HK-2 (cell line): ENCODE measurements around the gene NFAM1.

Experiments
- DNase-seq: peaks from one replicate; pipeline ENCODE4 v3.0.0-alpha.2; 2018; ENCODE audit not compliant: unreplicated experiment

The NFAM1 gene, protein sequence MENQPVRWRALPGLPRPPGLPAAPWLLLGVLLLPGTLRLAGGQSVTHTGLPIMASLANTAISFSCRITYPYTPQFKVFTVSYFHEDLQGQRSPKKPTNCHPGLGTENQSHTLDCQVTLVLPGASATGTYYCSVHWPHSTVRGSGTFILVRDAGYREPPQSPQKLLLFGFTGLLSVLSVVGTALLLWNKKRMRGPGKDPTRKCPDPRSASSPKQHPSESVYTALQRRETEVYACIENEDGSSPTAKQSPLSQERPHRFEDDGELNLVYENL

GRCh38 chr22:42432020-42432596 is at the start of gene NFAM1:
TSS of gene NFAM1 (minus strand) at chr22:42432403. CDS start at chr22:42432357, 46 bp downstream.
- no peak for DNase-seq

DNA sequence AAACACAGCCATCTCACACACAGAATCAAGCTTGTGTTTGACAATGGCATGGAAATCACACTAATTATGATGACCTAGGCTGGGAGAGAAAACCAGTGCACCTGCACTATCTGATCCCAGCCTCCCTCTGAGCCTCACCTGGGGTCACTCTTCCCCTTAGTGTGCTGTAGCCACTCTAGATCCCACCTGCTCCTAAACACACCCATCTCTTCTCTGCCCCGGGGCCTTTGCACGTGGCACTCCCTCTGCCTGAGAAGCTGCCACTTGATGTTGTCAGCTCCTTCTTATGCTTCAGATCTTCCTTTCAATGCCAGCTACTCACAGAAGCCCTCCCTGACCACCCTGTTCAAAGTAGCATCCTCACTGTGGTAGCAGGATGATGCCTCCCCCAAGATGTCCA is 42.9 kb upstream of the NFAM1 start:
- DNase-seq: no peak

GRCh38 chr22:42473484-42474193 is 41.4 kb upstream of the NFAM1 start:
- no peak for DNase-seq

DNA sequence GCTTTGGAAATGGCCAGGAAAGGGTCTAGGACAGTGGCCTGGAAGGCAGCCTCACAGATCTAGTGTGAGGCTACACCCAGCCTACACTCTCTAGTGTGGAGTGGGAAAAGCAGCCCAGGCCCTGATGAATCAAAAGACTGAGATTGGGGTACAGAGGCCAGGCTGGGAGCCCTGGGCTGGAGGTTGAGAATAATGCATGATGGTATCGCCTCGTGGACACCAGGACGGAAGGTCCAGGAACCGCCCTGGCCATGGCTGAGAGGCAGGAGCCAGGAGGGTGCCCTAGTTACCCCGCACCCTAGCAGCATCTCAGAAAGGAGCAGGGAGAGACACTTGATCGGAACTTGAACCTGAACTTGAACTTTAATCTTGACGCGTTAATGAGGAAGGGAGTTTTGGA is 40.5 kb upstream of the NFAM1 start:
- no peak for DNase-seq

DNA sequence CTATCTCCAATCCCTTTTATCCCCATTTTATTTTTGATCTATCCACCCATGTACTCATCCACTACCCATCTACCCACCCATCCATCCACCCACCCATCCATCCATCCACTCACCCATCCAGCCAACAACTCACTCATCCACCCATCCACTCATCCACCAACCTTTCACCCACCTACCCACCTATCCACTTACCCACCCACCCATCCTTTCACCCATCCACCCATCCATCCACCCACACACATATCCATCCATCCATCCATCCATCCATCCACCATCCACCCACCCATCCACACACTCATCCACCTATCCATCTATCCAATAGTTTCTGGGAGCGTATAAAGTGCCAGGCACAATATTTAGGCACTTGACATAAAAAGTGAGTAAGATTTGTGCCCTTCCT is 39.2 kb upstream of the NFAM1 start:
- no peak for DNase-seq

GRCh38 chr22:42470366-42471082 is 38.3 kb upstream of the NFAM1 start:
- DNase-seq: no peak

DNA sequence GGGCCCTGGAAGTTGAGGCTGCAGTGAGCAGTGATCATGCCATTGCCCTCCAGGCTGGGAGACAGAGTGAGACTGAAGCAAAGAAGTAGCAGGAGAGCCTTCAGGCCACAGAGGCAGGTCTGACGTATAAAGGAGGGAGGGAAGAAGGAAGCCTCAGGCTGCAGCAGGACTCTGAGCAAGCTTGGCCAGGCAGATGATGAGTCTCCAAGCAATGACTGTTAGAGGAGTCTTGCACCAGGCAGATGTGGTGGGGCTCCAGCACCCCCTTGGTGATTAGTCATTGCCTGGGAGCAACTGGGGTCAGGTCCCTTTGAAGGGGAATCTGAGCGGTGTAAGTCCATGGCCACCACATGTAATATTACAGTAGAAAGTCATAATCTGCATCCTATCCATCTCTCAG is 36.6 kb upstream of the NFAM1 start:
- DNase-seq: no peak

DNA sequence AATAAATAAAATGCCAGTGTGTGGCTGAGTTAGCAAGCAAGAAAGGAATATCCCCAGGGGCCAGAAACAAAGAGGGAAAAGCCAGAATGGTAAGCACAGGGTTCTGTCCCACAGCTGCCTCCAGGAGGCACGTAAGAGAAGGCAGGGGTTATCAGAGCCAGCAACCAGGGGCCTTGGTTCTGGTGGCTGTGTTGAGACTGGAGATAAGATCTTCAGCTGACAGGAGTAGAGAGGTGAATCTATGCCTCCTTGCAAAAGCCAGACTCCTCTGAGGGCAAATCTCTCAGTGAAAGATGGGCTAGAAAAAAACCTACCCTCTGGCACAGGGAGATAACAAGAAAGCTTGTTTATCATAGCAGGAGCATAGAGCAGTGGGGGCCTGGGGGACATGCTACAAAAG is 29.8 kb upstream of the NFAM1 start:
- DNase-seq: no peak

DNA sequence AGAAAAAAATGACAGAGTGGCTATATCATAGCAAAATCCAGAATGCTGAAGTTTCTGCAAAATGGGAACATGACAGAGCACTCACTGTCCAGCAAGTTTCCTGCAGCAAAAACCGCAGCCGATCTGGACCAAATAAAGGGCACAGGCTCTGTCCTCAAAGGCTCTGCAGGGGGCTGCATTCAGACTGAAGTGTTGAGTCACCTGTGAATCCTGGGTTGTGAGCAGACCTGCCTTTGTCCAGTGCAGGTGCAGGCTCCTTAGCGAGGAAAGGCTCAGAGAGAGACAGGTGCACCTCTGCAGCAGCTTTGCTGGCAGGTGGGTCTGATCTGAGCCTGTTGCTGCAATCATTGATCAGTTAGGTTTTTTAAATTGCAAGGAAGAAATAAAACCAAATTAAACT is 29.3 kb upstream of the NFAM1 start:
- no peak for DNase-seq

GRCh38 chr22:42459287-42460063 is 27.3 kb upstream of the NFAM1 start:
- DNase-seq: no peak

GRCh38 chr22:42452916-42453315 is 20.7 kb upstream of the NFAM1 start:
- DNase-seq: no peak

- DNase-seq: no peak
Measured at GRCh38 chr22:42452456-42452855, 20.3 kb upstream of the NFAM1 start.

- no peak for DNase-seq
Measured at GRCh38 chr22:42451499-42452145, 19.4 kb upstream of the NFAM1 start.

DNA sequence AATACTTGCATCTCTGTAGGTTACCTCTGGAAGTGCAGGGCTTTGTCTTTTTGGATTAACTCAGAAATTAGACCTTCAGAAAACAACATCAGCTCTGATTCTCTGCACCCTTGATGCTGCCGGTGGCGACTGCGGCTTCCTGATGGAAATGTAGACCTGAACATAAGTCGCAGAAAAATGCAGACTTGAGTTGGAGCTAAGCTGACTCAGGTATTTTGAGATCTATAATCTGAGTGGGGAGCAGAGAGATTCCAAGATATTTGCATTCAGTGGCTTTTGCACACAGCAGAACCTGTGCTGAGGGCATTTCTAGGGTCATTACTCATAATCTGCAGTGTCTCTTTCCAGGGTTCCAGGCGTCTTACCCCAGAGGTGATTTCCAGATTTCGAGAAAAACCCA is 18.7 kb upstream of the NFAM1 start:
- DNase-seq: no peak

GRCh38 chr22:42446151-42446550 is 13.9 kb upstream of the NFAM1 start:
- no peak for DNase-seq

GRCh38 chr22:42444077-42444904 is 12.1 kb upstream of the NFAM1 start:
- peak; percentile 40 for DNase-seq

DNA sequence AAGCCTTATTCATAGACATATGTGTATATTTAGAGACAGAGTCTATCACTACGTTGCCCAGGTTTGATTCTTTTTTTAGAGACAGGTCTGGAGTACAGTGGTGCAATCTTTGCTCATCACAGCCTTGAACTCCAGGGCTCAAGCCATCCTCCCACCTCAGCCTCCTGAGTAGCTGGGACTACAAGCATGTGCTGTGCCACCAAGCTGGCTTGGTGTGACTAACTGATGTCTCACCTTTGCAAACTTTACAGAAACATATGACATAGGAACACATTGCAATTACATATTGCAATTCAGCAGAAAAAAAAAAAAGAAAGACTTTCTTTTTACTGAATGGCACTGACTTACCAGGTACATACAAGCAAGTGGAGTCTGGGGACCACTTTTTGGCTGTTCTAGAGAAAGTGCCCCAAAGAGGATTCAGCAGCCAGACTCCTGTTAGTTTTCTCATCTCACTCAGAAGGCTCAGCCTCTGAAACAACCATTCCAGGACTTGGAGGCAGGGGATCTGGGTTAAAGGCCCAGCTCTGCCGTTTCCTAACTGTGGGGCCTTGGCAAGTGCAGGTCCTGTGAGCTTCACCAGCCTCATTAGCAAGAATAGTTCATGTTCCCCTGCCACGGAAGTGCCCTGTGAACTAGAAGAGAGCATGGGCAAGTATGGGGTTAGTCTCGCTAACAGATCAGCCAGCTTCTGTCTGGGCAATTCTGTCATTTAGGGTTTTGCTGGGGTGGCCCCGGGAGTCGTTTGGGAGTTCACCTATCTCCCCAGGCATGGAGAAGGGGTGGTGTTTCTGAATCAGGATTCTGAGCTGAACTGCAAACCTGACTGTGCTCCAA is 11.3 kb upstream of the NFAM1 start:
- no peak for DNase-seq

DNA sequence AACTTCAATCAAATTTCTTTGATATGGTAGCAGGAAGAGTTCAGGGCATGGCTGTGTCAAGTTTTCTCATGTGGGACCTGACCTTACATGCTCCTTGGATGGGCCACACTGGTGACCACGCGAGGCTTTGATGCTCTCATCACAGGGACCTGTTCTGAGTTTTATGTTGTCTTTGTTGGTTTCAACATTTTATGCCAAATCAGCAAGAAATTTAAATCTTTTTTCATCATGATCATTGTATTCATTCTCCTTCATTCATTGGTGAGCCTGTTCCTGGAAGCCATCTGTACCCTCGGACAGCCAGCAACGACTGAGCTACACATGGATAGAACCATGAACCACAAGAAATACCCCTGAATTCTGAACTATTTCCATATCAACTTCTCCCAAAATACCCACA is 10.5 kb upstream of the NFAM1 start:
- DNase-seq: no peak

GRCh38 chr22:42440728-42441127 is 8.5 kb upstream of the NFAM1 start:
- DNase-seq: no peak
